Mucosa of descending colon (tissue), 3 donors: ENCODE measurements around the gene TMEM53. TPM values are rescaled to one million over a fixed set of nuclear protein-coding genes. Genes with fewer than 3 reads are reported as not detected.
A peak's percentile ranks its signal among the peaks of the same experiment; 100 is the strongest.

Source experiments
- ATAC-seq: fragments of 200-7000 bp; cut with Tn5 transposase; one replicate; pipeline ENCODE4 v1.9.1; 2020; ENCODE audit warnings: mild to moderate bottlenecking, moderate library complexity
- DNase-seq, 3 donors: peaks; one replicate each; pipeline ENCODE4 v3.0.0-alpha.2; 2020
- H3K36me3 ChIP-seq: fragments of 200-600 bp; one replicate; pipeline ENCODE4 v1.8.0; 2021; ENCODE audit warnings: low read depth, mild to moderate bottlenecking
- H3K4me1 ChIP-seq: fragments of 200-600 bp; one replicate; pipeline ENCODE4 v1.8.0; 2021; ENCODE audit warnings: low read depth, mild to moderate bottlenecking
- H3K4me3 ChIP-seq: fragments of 200-600 bp; one replicate; pipeline ENCODE4 v1.8.0; 2021; ENCODE audit warnings: mild to moderate bottlenecking
- H3K9me3 ChIP-seq: fragments of 200-600 bp; one replicate; pipeline ENCODE4 v1.8.0; 2021; ENCODE audit warnings: mild to moderate bottlenecking
- CTCF ChIP-seq: fragments of 200-600 bp; IDR thresholded peaks from one replicate; pipeline ENCODE4 v1.8.0; 2022; ENCODE audit warnings: antibody characterized with exemption, mild to moderate bottlenecking
- intact Hi-C, 2 donors: fragments of 100-400 bp; cut with DNase I in 1 of 2; cut with micrococcal nuclease in 1 of 2; formaldehyde crosslinking; loops; one replicate each; pipeline versions ENCODE4 v1.11.0 to v1.11.1; 2022; cut with DNase I, micrococcal nuclease
- total RNA-seq, 3 donors: library from RNA; stranded (reverse); fragmentation: NEBNext Ultra II Directional in 2 of 3; extraction: Animal tissue kit (Norgen Biotek cat#: 25700) in 2 of 3; gene quantifications; one replicate each; pipeline versions ENCODE4 v1.2.1 to v1.2.4, GENCODE V29; 2021 to 2023
- donor health status: DM: no; HTN: no; CAD: no; lungs with moderate emphysema.
- donor health status: DM: no; HTN: no; CAD: no.
- donor health status: DM: no; HTN: yes; CAD: no.

Gene TMEM53
- total RNA-seq, 3 donors from 2014 or later, result 19.3 to 46.0 (median 36.6) TPM

GRCh38 chr1:44632598-44632997 is 41.7 kb downstream of the TMEM53 start:
- peaks cover 11% of the 10 kb centered on the region for H3K4me1 ChIP-seq

GRCh38 chr1:44631647-44632539 is 42.4 kb downstream of the TMEM53 start:
- H3K4me1 ChIP-seq, result peaks cover 11% of the 10 kb centered on the region
- ATAC-seq (peak; percentile 90), DNase-seq (peak; percentile 94 to 95 (median 95))
- H3K36me3 ChIP-seq, result no peaks in the 10 kb centered on the region
- H3K4me3 ChIP-seq, result peak overlapping the region; percentile 58
- no peak for TF ChIP-seq CTCF
- intact Hi-C loops, result no loop called here
- H3K9me3 ChIP-seq, result no peaks in the 10 kb centered on the region

More at GRCh38 chr1:44632598-44632997, 41.7 kb downstream of the TMEM53 start:
- intact Hi-C loops, result no loop called here
- DNase-seq, result no peak
- H3K9me3 ChIP-seq, result no peaks in the 10 kb centered on the region
- no peaks in the 10 kb centered on the region for H3K36me3 ChIP-seq
- peak overlapping the region; percentile 58 for H3K4me3 ChIP-seq
- no peak for TF ChIP-seq CTCF
- no peak for ATAC-seq

- Histone ChIP-seq H3K4me3 (peak overlapping the region; percentile 58), H3K9me3 (no peaks in the 10 kb centered on the region), H3K4me1 (peaks cover 11% of the 10 kb centered on the region), H3K36me3 (no peaks in the 10 kb centered on the region)
- no peak for DNase-seq
- peak; percentile 17 for ATAC-seq
- TF ChIP-seq CTCF, result no peak
- intact Hi-C loops, result no loop called here
Measured at GRCh38 chr1:44631333-44631646, 43.0 kb downstream of the TMEM53 start.

- no peak for ATAC-seq
- no peaks in the 10 kb centered on the region for H3K36me3 ChIP-seq
Measured at GRCh38 chr1:44630116-44630515, 44.2 kb downstream of the TMEM53 start.

GRCh38 chr1:44628962-44629756 is 45.1 kb downstream of the TMEM53 start:
- Histone ChIP-seq H3K9me3 (no peaks in the 10 kb centered on the region), H3K4me1 (peaks cover 11% of the 10 kb centered on the region), H3K36me3 (no peaks in the 10 kb centered on the region), H3K4me3 (no peak overlapping the region)
- TF ChIP-seq CTCF, result no peak
- intact Hi-C loops, result no loop called here
- DNase-seq, result no peak
- no peak for ATAC-seq

More at GRCh38 chr1:44630116-44630515, 44.2 kb downstream of the TMEM53 start:
- no peak overlapping the region for H3K4me3 ChIP-seq
- TF ChIP-seq CTCF, result no peak
- DNase-seq, result no peak
- H3K9me3 ChIP-seq, result no peaks in the 10 kb centered on the region
- intact Hi-C loops, result no loop called here
- peaks cover 11% of the 10 kb centered on the region for H3K4me1 ChIP-seq
